Stomach (tissue), 4 donors: ENCODE measurements around the gene MCEMP1.

ENCODE experiments used
- EP300 ChIP-seq: sonication (generic); formaldehyde crosslinking; IDR thresholded peaks from one replicate; pipeline ENCODE4 v1.6.1; 2017; ENCODE audit warnings: antibody characterized with exemption
- POLR2A ChIP-seq, 4 donors: fragments of 450-650 bp; IDR thresholded peaks; one replicate each; pipeline ENCODE4 v1.6.1; 2016; ENCODE audit warnings: antibody characterized with exemption in 4 of 4, control low read depth in 2 of 4, mild to moderate bottlenecking in 1 of 4, moderate library complexity in 1 of 4
- POLR2AphosphoS5 ChIP-seq, 3 donors: sonication (generic); formaldehyde crosslinking; IDR thresholded peaks; one replicate each; pipeline ENCODE4 v1.6.1; 2016; ENCODE audit warnings: antibody characterized with exemption in 3 of 3
- TF ChIP-seq, protein P1 (sequence below), 7 experiments: fragments of 450-650 bp in 4 of 7; fragments of 200-600 bp in 3 of 7; sonication (generic) in 3 of 7; IDR thresholded peaks; one replicate each; pipeline ENCODE4 v1.5.1; 2016 to 2019; ENCODE audit warnings: antibody characterized with exemption in 7 of 7, control low read depth in 2 of 7, mild to moderate bottlenecking in 1 of 7

DNA sequence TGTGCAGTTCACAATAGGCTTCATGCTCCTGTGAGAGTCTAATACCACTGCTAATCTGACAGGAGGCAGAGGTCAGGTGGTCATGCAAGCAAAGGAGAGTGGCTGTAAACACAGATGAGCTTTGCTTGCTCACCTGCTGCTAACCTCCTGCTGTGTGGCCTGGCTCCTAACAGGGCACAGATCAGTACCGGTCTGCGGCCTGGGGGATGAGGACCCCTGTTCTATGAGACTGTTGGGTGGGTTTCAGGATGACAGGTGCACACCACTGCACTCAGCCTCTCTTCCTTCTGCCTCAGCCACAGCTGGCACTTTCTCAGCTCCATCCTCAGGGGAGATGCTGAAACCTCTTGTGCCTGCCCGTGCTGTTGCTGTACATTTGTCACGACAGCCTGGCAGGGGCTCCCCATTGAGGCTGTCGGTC lies 45.4 kb downstream of the MCEMP1 start:
- TF ChIP-seq, protein P1, sequence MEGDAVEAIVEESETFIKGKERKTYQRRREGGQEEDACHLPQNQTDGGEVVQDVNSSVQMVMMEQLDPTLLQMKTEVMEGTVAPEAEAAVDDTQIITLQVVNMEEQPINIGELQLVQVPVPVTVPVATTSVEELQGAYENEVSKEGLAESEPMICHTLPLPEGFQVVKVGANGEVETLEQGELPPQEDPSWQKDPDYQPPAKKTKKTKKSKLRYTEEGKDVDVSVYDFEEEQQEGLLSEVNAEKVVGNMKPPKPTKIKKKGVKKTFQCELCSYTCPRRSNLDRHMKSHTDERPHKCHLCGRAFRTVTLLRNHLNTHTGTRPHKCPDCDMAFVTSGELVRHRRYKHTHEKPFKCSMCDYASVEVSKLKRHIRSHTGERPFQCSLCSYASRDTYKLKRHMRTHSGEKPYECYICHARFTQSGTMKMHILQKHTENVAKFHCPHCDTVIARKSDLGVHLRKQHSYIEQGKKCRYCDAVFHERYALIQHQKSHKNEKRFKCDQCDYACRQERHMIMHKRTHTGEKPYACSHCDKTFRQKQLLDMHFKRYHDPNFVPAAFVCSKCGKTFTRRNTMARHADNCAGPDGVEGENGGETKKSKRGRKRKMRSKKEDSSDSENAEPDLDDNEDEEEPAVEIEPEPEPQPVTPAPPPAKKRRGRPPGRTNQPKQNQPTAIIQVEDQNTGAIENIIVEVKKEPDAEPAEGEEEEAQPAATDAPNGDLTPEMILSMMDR (IDR thresholded peaks at IDR 0.05) = no peak
- no peak for TF ChIP-seq POLR2A (IDR thresholded peaks at IDR 0.05)
- no peak for TF ChIP-seq EP300
- no peak for TF ChIP-seq POLR2AphosphoS5 (IDR thresholded peaks at IDR 0.05)
